ENCODE data around the gene ERCC1.

DNA sequence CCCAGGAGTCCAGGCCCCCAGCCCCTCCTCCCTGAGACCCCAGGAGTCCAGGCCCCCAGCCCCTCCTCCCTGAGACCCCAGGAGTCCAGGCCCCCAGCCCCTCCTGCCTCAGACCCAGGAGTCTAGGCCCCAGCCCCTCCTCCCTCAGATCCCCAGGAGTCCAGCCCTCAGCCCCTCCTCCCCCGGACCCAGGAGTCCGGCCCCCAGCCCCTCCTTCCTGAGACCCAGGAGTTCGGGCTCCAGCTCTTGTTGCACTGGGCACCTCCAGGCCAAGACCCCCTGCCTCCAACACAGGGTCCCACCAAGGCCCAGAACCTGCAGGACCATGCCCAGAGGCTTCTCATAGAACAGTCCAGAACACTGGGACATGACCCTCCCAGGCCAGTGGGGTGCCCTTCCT lies 3.8 kb downstream of the ERCC1 start:
- TF ChIP-seq EZH2 (IDR thresholded peaks at IDR 0.05; ENCODE audit: borderline replicate concordance, insufficient read depth, low read length, poor library complexity, severe bottlenecking) (no peak), TAF1 (IDR thresholded peaks at IDR 0.05; ENCODE audit: low read depth) (no peak), POLR2AphosphoS5 (IDR thresholded peaks at IDR 0.05) (no peak), SMC3 (conservative IDR thresholded peaks at IDR 0.05; ENCODE audit: poor library complexity) (no peak), MXI1 (conservative IDR thresholded peaks at IDR 0.05; ENCODE audit: poor library complexity, severe bottlenecking) (no peak)
- TF ChIP-seq, protein P1, sequence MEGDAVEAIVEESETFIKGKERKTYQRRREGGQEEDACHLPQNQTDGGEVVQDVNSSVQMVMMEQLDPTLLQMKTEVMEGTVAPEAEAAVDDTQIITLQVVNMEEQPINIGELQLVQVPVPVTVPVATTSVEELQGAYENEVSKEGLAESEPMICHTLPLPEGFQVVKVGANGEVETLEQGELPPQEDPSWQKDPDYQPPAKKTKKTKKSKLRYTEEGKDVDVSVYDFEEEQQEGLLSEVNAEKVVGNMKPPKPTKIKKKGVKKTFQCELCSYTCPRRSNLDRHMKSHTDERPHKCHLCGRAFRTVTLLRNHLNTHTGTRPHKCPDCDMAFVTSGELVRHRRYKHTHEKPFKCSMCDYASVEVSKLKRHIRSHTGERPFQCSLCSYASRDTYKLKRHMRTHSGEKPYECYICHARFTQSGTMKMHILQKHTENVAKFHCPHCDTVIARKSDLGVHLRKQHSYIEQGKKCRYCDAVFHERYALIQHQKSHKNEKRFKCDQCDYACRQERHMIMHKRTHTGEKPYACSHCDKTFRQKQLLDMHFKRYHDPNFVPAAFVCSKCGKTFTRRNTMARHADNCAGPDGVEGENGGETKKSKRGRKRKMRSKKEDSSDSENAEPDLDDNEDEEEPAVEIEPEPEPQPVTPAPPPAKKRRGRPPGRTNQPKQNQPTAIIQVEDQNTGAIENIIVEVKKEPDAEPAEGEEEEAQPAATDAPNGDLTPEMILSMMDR (IDR thresholded peaks at IDR 0.05; ENCODE audit: poor library complexity, severe bottlenecking): no peak

Measured in neural cell (in vitro differentiated cells).